Activated CD4-positive, alpha-beta T cell treated with anti-CD3 and anti-CD28 coated beads, Interleukin-2, amount 10 ng/mL, durations not matched to agents 7 days and 5 days (primary cell): Measurements from ENCODE around the gene BHLHA15. TPM values are rescaled to one million over a fixed set of nuclear protein-coding genes. Genes with fewer than 3 reads are reported as not detected.

ENCODE experiments used
- CTCF ChIA-PET: fragments of 350-600 bp; sonication (Branson Sonifier 250); formaldehyde crosslinking; loops from one replicate; lab custom pipeline; 2021; ENCODE audit warnings: antibody characterized with exemption; lab: Charles Lee
- POLR2A ChIA-PET: fragments of 350-600 bp; sonication (Branson Sonifier 250); formaldehyde crosslinking; loops from one replicate; lab custom pipeline; 2021; ENCODE audit warnings: antibody characterized with exemption; lab: Charles Lee
- DNase-seq: peaks from one replicate; pipeline ENCODE4 v3.0.0-alpha.2; 2020
- H3K27ac Mint-ChIP-seq: one replicate; pipeline ENCODE4 v1.8.0; 2021; ENCODE audit warnings: mild to moderate bottlenecking, moderate library complexity, mixed read lengths
- H3K27me3 Mint-ChIP-seq: one replicate; pipeline ENCODE4 v1.8.0; 2021; ENCODE audit warnings: mixed read lengths
- H3K36me3 Mint-ChIP-seq: one replicate; pipeline ENCODE4 v1.8.0; 2021; ENCODE audit warnings: low read depth, mixed read lengths
- H3K4me1 Mint-ChIP-seq: one replicate; pipeline ENCODE4 v1.8.0; 2021; ENCODE audit warnings: mixed read lengths
- H3K4me3 Mint-ChIP-seq: one replicate; pipeline ENCODE4 v1.8.0; 2021; ENCODE audit warnings: mild to moderate bottlenecking, moderate library complexity, mixed read lengths
- H3K9me3 Mint-ChIP-seq: one replicate; pipeline ENCODE4 v1.8.0; 2021; ENCODE audit warnings: mixed read lengths
- total RNA-seq, 2 experiments: library from RNA; stranded (reverse); gene quantifications; one replicate each; pipeline ENCODE4 v1.2.3, GENCODE V29; 2021

Gene BHLHA15
- total RNA-seq, 2 experiments from 2014 or later, result not detected

- no peaks in the 10 kb centered on the region for H3K27me3 Mint-ChIP-seq
- ChIA-PET CTCF (no interaction called here), POLR2A (no interaction called here)
- H3K4me1 Mint-ChIP-seq, result no peaks in the 10 kb centered on the region
- H3K36me3 Mint-ChIP-seq, result peaks cover 43% of the 10 kb centered on the region
- H3K4me3 Mint-ChIP-seq, result no peak overlapping the region
- no peaks in the 10 kb centered on the region for H3K9me3 Mint-ChIP-seq
- H3K27ac Mint-ChIP-seq, result no peak overlapping the region
- DNase-seq, result no peak
Observed at GRCh38 chr7:98236355-98237185, 25.3 kb downstream of the BHLHA15 start.

GRCh38 chr7:98238076-98238475 lies 26.8 kb downstream of the BHLHA15 start:
- H3K9me3 Mint-ChIP-seq, result no peaks in the 10 kb centered on the region
- DNase-seq, result no peak
- POLR2A ChIA-PET, result no interaction called here
- CTCF ChIA-PET, result no interaction called here
- peaks cover 43% of the 10 kb centered on the region for H3K36me3 Mint-ChIP-seq
- H3K4me3 Mint-ChIP-seq, result no peak overlapping the region
- no peaks in the 10 kb centered on the region for H3K4me1 Mint-ChIP-seq
- H3K27ac Mint-ChIP-seq, result no peak overlapping the region
- H3K27me3 Mint-ChIP-seq, result no peaks in the 10 kb centered on the region

GRCh38 chr7:98238976-98239375 lies 27.7 kb downstream of the BHLHA15 start:
- peaks cover 39% of the 10 kb centered on the region for H3K36me3 Mint-ChIP-seq
- no peaks in the 10 kb centered on the region for H3K9me3 Mint-ChIP-seq
- H3K4me1 Mint-ChIP-seq, result no peaks in the 10 kb centered on the region
- no peak overlapping the region for H3K4me3 Mint-ChIP-seq
- ChIA-PET CTCF (no interaction called here), POLR2A (no interaction called here)
- DNase-seq, result no peak
- no peaks in the 10 kb centered on the region for H3K27me3 Mint-ChIP-seq
- H3K27ac Mint-ChIP-seq, result no peak overlapping the region

- ChIA-PET CTCF (interaction anchor here (1.0 to 1.1 kb wide), 2 partner anchors 10 kb away, joined by 3 read pairs; no protein-coding TSS in a partner anchor), POLR2A (no interaction called here)
- DNase-seq, result peak; percentile 30
- no peaks in the 10 kb centered on the region for H3K27me3 Mint-ChIP-seq
- no peaks in the 10 kb centered on the region for H3K9me3 Mint-ChIP-seq
- H3K4me1 Mint-ChIP-seq, result no peaks in the 10 kb centered on the region
- peaks cover 44% of the 10 kb centered on the region for H3K36me3 Mint-ChIP-seq
- no peak overlapping the region for H3K4me3 Mint-ChIP-seq
- peak overlapping the region; percentile 19 for H3K27ac Mint-ChIP-seq
Observed at GRCh38 chr7:98240961-98241673, 29.9 kb downstream of the BHLHA15 start.

- H3K4me3 Mint-ChIP-seq, result no peak overlapping the region
- ChIA-PET CTCF (interaction anchor here (1.1 kb wide), 1 partner anchor 9 kb away, joined by 3 read pairs; no protein-coding TSS in a partner anchor), POLR2A (no interaction called here)
- no peak for DNase-seq
- no peak overlapping the region for H3K27ac Mint-ChIP-seq
- no peaks in the 10 kb centered on the region for H3K9me3 Mint-ChIP-seq
- no peaks in the 10 kb centered on the region for H3K4me1 Mint-ChIP-seq
- H3K36me3 Mint-ChIP-seq, result peaks cover 41% of the 10 kb centered on the region
- H3K27me3 Mint-ChIP-seq, result no peaks in the 10 kb centered on the region
Observed at GRCh38 chr7:98241674-98242241, 30.5 kb downstream of the BHLHA15 start.

GRCh38 chr7:98242342-98242741 lies 31.1 kb downstream of the BHLHA15 start:
- ChIA-PET CTCF (no interaction called here), POLR2A (no interaction called here)
- Mint-ChIP-seq H3K4me3 (no peak overlapping the region), H3K27ac (no peak overlapping the region), H3K36me3 (peaks cover 42% of the 10 kb centered on the region), H3K9me3 (no peaks in the 10 kb centered on the region), H3K4me1 (peaks cover 2% of the 10 kb centered on the region), H3K27me3 (no peaks in the 10 kb centered on the region)
- DNase-seq, result no peak

GRCh38 chr7:98242934-98243333 lies 31.7 kb downstream of the BHLHA15 start:
- CTCF ChIA-PET, result interaction anchor here (2.4 kb wide), 1 partner anchor 11 kb away, joined by 7 read pairs; no protein-coding TSS in a partner anchor
- Mint-ChIP-seq H3K4me3 (no peak overlapping the region), H3K27me3 (no peaks in the 10 kb centered on the region), H3K27ac (no peak overlapping the region), H3K9me3 (no peaks in the 10 kb centered on the region), H3K36me3 (peaks cover 43% of the 10 kb centered on the region), H3K4me1 (peaks cover 5% of the 10 kb centered on the region)
- POLR2A ChIA-PET, result no interaction called here
- DNase-seq, result no peak

GRCh38 chr7:98244871-98245270 lies 33.6 kb downstream of the BHLHA15 start:
- no peak for DNase-seq
- Mint-ChIP-seq H3K27me3 (no peaks in the 10 kb centered on the region), H3K36me3 (peaks cover 46% of the 10 kb centered on the region), H3K4me3 (no peak overlapping the region), H3K9me3 (no peaks in the 10 kb centered on the region), H3K4me1 (peaks cover 22% of the 10 kb centered on the region), H3K27ac (no peak overlapping the region)
- CTCF ChIA-PET, result interaction anchor here (2.4 kb wide), 1 partner anchor 9 kb away, joined by 7 read pairs; no protein-coding TSS in a partner anchor
- POLR2A ChIA-PET, result no interaction called here

GRCh38 chr7:98248156-98248555 lies 36.9 kb downstream of the BHLHA15 start:
- Mint-ChIP-seq H3K27ac (peak overlapping the region; percentile 84), H3K4me3 (no peak overlapping the region), H3K27me3 (no peaks in the 10 kb centered on the region), H3K9me3 (no peaks in the 10 kb centered on the region), H3K36me3 (peaks cover 44% of the 10 kb centered on the region), H3K4me1 (peaks cover 41% of the 10 kb centered on the region)
- CTCF ChIA-PET, result interaction anchor here (0.6 kb wide), 1 partner anchor 9 kb away, joined by 3 read pairs; no protein-coding TSS in a partner anchor
- POLR2A ChIA-PET, result interaction anchor here (0.6 kb wide), 1 partner anchor 1089 kb away, joined by 4 read pairs; no protein-coding TSS in a partner anchor
- no peak for DNase-seq

GRCh38 chr7:98249106-98249505 lies 37.9 kb downstream of the BHLHA15 start:
- peaks cover 43% of the 10 kb centered on the region for H3K36me3 Mint-ChIP-seq
- peak overlapping the region; percentile 99 for H3K27ac Mint-ChIP-seq
- no peaks in the 10 kb centered on the region for H3K9me3 Mint-ChIP-seq
- CTCF ChIA-PET, result no interaction called here
- peaks cover 45% of the 10 kb centered on the region for H3K4me1 Mint-ChIP-seq
- POLR2A ChIA-PET, result no interaction called here
- H3K4me3 Mint-ChIP-seq, result peak overlapping the region; percentile 48
- H3K27me3 Mint-ChIP-seq, result no peaks in the 10 kb centered on the region
- DNase-seq, result no peak

GRCh38 chr7:98250789-98251188 lies 39.5 kb downstream of the BHLHA15 start:
- ChIA-PET CTCF (interaction anchor here (0.7 to 1.3 kb wide), 4 partner anchors 9 to 16 kb away, joined by 3 to 5 read pairs (median 3); no protein-coding TSS in a partner anchor), POLR2A (interaction anchor here (0.7 to 1.3 kb wide), 2 partner anchors 48 to 177 kb away, joined by 3 to 6 read pairs; no protein-coding TSS in a partner anchor)
- Mint-ChIP-seq H3K27ac (peak overlapping the region; percentile 99), H3K36me3 (peaks cover 44% of the 10 kb centered on the region), H3K4me1 (peaks cover 56% of the 10 kb centered on the region), H3K4me3 (peak overlapping the region; percentile 94), H3K27me3 (no peaks in the 10 kb centered on the region), H3K9me3 (no peaks in the 10 kb centered on the region)
- peak; percentile 77 for DNase-seq

GRCh38 chr7:98251231-98251600 lies 40.0 kb downstream of the BHLHA15 start:
- POLR2A ChIA-PET, result interaction anchor here (0.7 to 1.3 kb wide), 2 partner anchors 49 to 177 kb away, joined by 3 to 6 read pairs; no protein-coding TSS in a partner anchor
- Mint-ChIP-seq H3K9me3 (no peaks in the 10 kb centered on the region), H3K4me3 (peak overlapping the region; percentile 94), H3K27ac (peak overlapping the region; percentile 99), H3K4me1 (peaks cover 60% of the 10 kb centered on the region), H3K27me3 (no peaks in the 10 kb centered on the region), H3K36me3 (peaks cover 45% of the 10 kb centered on the region)
- CTCF ChIA-PET, result interaction anchor here (0.9 to 1.3 kb wide), 3 partner anchors 9 to 11 kb away, joined by 3 to 5 read pairs (median 3); no protein-coding TSS in a partner anchor
- peak; percentile 78 for DNase-seq
